ENCODE data around the gene CDK3.

GRCh38 chr17:76002100-76002499 is 1.4 kb downstream of the CDK3 start:
- TF ChIP-seq CTCF (IDR thresholded peaks at IDR 0.05; ENCODE audit: low read depth, low read length): no peak
- no peak for TF ChIP-seq MAX (IDR thresholded peaks at IDR 0.05; ENCODE audit: low read depth, low read length)
- TF ChIP-seq POLR2A (IDR thresholded peaks at IDR 0.05; ENCODE audit: extremely low read depth, insufficient read length): no peak
- no peak for TF ChIP-seq MYC (IDR thresholded peaks at IDR 0.05; ENCODE audit: low read depth, low read length)

Measured in NB4 (cell line).